ENCODE measurements around the gene GGT1. TPM values are rescaled to one million over a fixed set of nuclear protein-coding genes. Genes with fewer than 3 reads are reported as not detected.
"Not testable (repeated sequence)": the region's sequence is repeated elsewhere in the genome, so short reads cannot be mapped to it uniquely, and the experiment has no call there.

The GGT1 gene
- total and polyA plus RNA-seq, 5 donors from 2014 or later, result 12.9 to 23.4 (median 16.8) TPM

DNA sequence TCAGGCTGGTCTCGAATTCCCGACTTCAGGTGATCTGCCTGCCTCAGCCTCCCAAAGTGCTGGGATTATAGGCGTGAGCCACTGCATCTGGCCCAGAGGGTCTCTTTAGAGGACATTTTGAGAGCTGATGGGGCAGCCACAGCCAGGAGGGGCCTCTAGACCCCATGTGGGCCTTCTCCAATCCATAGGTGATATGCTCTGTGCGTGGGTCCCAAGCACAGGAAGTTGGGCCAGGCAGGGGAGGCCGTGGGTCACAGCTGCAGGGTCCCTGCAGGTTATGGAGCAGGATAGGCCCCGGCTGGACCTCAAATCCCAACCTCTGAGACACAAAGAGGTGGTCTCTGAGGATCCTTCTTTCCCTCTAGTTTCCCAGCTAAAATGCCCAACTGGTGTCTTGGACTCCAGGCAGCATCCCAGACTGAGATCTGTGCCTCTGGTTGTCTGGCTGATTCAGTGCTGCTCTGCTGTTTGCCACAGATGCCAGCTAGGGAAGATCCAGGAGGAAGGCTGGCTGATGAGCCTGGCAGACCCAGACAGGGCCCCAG is 11.6 kb upstream of the GGT1 start:
- no peaks in the 10 kb centered on the region for H3K27me3 ChIP-seq (ENCODE audit: control insufficient read depth, insufficient read depth, low read length)
- no peaks in the 10 kb centered on the region for H3K9me3 Mint-ChIP-seq
- H3K27ac Mint-ChIP-seq, result no peak overlapping the region
- no peak overlapping the region for H3K4me3 Mint-ChIP-seq
- no peaks in the 10 kb centered on the region for H3K9me3 ChIP-seq (ENCODE audit: control insufficient read depth in 2 of 2, low read length in 2 of 2)
- peaks cover 10% of the 10 kb centered on the region for H3K36me3 Mint-ChIP-seq
- no peak overlapping the region for H3K27ac ChIP-seq (ENCODE audit: insufficient read depth, low read length, poor library complexity, severe bottlenecking)
- H3K4me1 Mint-ChIP-seq, result peaks cover 0 to 8% (median under 1%) of the 10 kb centered on the region in 4 donors
- H3K36me3 ChIP-seq (ENCODE audit: control insufficient read depth, insufficient read depth, low read length), result no peaks in the 10 kb centered on the region
- H3K4me1 ChIP-seq (ENCODE audit: control insufficient read depth, insufficient read depth, low read length, poor library complexity, severe bottlenecking), result peaks cover 4% of the 10 kb centered on the region
- no peak for DNase-seq
- H3K27me3 Mint-ChIP-seq, result no peaks in the 10 kb centered on the region
- H3K4me3 ChIP-seq (ENCODE audit: low read depth, low read length), result no peak overlapping the region
- no peak for ATAC-seq (ENCODE audit: low read depth in 2 of 2)

- Histone ChIP-seq H3K9me3 (ENCODE audit: control insufficient read depth in 2 of 2, low read length in 2 of 2) (no peaks in the 10 kb centered on the region), H3K27me3 (ENCODE audit: control insufficient read depth, insufficient read depth, low read length) (no peaks in the 10 kb centered on the region), H3K4me3 (ENCODE audit: low read depth, low read length) (no peak overlapping the region), H3K27ac (ENCODE audit: insufficient read depth, low read length, poor library complexity, severe bottlenecking) (no peak overlapping the region), H3K36me3 (ENCODE audit: control insufficient read depth, insufficient read depth, low read length) (no peaks in the 10 kb centered on the region), H3K4me1 (ENCODE audit: control insufficient read depth, insufficient read depth, low read length, poor library complexity, severe bottlenecking) (peaks cover 4% of the 10 kb centered on the region)
- Mint-ChIP-seq H3K4me3 (peak overlapping the region in 3 of 4 donors; percentile 64 to 75 (median 72)), H3K4me1 (peaks cover 0 to 8% (median under 1%) of the 10 kb centered on the region in 4 donors), H3K9me3 (no peaks in the 10 kb centered on the region), H3K27ac (peak overlapping the region in 1 of 3 donors; percentile 59), H3K27me3 (no peaks in the 10 kb centered on the region), H3K36me3 (peaks cover 10% of the 10 kb centered on the region)
- ATAC-seq (ENCODE audit: low read depth in 2 of 2) (no peak), DNase-seq (peak in 1 of 3 donors; percentile 15)
These were observed 10.7 kb upstream of the GGT1 start for GRCh38 chr22:24592058-24592850.

DNA sequence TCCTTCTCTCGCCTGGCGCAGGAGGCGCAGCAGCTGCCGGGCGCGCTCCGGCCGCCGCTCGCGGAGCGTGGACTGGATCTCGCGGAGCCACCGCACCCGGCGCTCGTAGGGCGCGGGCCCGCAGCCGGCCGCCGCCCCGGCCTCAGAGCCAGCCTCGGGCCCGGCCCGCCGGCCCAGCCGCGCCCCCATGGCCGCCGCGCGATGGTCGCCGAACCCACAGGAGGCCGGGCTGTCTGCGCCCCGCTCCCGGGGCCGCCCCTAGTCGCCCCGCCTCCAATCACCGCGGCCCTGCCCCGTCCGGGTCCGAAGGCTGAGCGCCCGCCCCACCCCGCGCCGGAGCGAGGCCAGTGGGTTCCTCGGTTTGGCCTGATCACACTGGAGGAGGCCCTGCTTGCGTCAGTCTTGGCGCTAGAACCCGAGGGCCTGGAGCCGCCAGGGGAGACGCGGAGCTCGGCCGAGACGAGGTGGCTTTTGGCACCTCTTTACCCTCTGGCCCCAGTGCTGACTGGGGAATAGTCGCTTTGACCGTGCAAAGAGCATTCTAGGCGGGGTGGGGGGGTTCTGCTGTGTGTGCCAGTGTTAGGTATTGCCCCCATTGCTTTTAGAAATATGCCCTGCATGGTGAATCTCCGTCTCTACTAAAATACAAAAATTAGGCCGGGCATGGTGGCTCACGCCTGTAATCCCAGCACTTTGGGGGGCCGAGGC is 10.0 kb upstream of the GGT1 start, which contains the start of gene LRRC75B:
TSS of gene LRRC75B (minus strand) at position 223 of the 708 bp plus-strand sequence. CDS start at position 189, 34 bp downstream.
- no peaks in the 10 kb centered on the region for H3K9me3 Mint-ChIP-seq
- DNase-seq (peak in 1 of 3 donors; percentile 27), ATAC-seq (ENCODE audit: low read depth in 2 of 2) (no peak)
- Histone ChIP-seq H3K36me3 (ENCODE audit: control insufficient read depth, insufficient read depth, low read length) (no peaks in the 10 kb centered on the region), H3K27me3 (ENCODE audit: control insufficient read depth, insufficient read depth, low read length) (no peaks in the 10 kb centered on the region), H3K27ac (ENCODE audit: insufficient read depth, low read length, poor library complexity, severe bottlenecking) (no peak within 1 kb of the TSS), H3K4me1 (ENCODE audit: control insufficient read depth, insufficient read depth, low read length, poor library complexity, severe bottlenecking) (peaks cover 4% of the 10 kb centered on the region), H3K9me3 (ENCODE audit: control insufficient read depth in 2 of 2, low read length in 2 of 2) (no peaks in the 10 kb centered on the region), H3K4me3 (ENCODE audit: low read depth, low read length) (no peak within 1 kb of the TSS)
- no peaks in the 10 kb centered on the region for H3K27me3 Mint-ChIP-seq
- peaks cover 10% of the 10 kb centered on the region for H3K36me3 Mint-ChIP-seq
- H3K27ac Mint-ChIP-seq, result peak within 1 kb of the TSS in 1 of 3 donors; percentile 59
- H3K4me3 Mint-ChIP-seq, result peak within 1 kb of the TSS in 3 of 4 donors; percentile 68 to 75 (median 72)
- H3K4me1 Mint-ChIP-seq, result peaks cover 0 to 8% (median under 1%) of the 10 kb centered on the region in 4 donors

DNA sequence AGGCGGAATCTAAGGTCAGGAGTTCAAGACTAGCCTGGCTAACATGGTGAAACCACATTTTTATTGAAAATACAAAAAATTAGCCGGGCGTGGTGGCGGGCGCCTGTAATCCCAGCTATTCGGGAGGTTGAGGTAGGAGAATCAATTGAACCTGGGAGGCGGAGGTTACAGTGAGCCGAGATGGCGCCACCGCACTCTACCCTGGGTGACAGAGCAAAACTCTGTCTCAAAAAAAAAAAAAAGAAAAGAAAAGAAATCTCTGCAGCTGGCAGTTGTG is 9.5 kb upstream of the GGT1 start:
- not testable (repeated sequence) for H3K4me1 Mint-ChIP-seq; H3K36me3 ChIP-seq (ENCODE audit: control insufficient read depth, insufficient read depth, low read length); H3K27ac ChIP-seq (ENCODE audit: insufficient read depth, low read length, poor library complexity, severe bottlenecking); H3K9me3 ChIP-seq (ENCODE audit: control insufficient read depth in 2 of 2, low read length in 2 of 2); H3K36me3 Mint-ChIP-seq; H3K27me3 ChIP-seq (ENCODE audit: control insufficient read depth, insufficient read depth, low read length); H3K4me1 ChIP-seq (ENCODE audit: control insufficient read depth, insufficient read depth, low read length, poor library complexity, severe bottlenecking); H3K9me3 Mint-ChIP-seq; H3K4me3 ChIP-seq (ENCODE audit: low read depth, low read length); H3K27ac Mint-ChIP-seq; DNase-seq; ATAC-seq (ENCODE audit: low read depth in 2 of 2); H3K27me3 Mint-ChIP-seq
- H3K4me3 Mint-ChIP-seq, result peak overlapping the region in 3 of 4 donors; percentile 46 to 68 (median 48)

DNA sequence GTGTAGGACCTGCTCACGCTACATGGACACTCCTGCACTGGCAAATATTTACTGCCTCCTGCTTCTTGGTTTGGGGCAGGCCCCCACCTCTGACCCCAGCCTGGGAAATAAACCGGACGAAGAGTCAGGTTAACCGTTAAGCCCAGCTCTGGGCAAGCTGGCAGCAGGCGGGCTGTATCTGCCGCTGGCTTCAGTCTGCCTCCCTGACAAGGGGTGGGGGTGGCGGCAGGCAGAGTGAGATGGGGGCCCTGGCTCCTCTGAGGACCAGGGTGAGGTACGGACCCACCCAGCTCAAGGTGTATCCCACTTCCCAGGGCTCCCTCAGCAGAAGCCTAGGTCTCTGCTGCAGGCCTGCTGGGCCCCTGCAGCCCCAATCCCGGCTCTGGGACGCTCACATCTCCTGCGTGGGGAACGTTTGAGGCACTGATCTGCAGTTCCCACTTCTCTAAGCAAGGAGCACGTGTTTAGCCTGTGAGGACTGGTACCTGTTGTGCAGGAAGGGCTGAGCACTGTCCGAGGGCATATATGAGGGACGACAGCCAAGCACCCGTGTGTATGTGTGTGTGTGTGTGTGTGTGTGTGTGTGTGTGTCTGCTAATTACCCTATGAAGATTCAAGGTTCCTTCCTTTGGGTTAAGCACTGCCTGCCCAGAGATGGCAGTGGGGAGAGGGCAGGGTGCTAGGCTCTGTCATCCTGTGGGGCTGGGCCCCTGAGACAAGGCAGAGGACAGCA is 9.0 kb upstream of the GGT1 start:
- no peaks in the 10 kb centered on the region for H3K9me3 Mint-ChIP-seq
- H3K4me3 ChIP-seq (ENCODE audit: low read depth, low read length), result no peak overlapping the region
- H3K36me3 Mint-ChIP-seq, result peaks cover 10% of the 10 kb centered on the region
- ATAC-seq (ENCODE audit: low read depth in 2 of 2) (no peak), DNase-seq (peak in 1 of 3 donors; percentile 13)
- no peak overlapping the region for H3K27ac Mint-ChIP-seq
- H3K4me1 Mint-ChIP-seq, result peaks cover 0 to 9% (median 2%) of the 10 kb centered on the region in 4 donors
- no peaks in the 10 kb centered on the region for H3K9me3 ChIP-seq (ENCODE audit: control insufficient read depth in 2 of 2, low read length in 2 of 2)
- H3K27me3 Mint-ChIP-seq, result no peaks in the 10 kb centered on the region
- H3K27me3 ChIP-seq (ENCODE audit: control insufficient read depth, insufficient read depth, low read length), result no peaks in the 10 kb centered on the region
- peak overlapping the region in 1 of 4 donors; percentile 68 for H3K4me3 Mint-ChIP-seq
- no peaks in the 10 kb centered on the region for H3K36me3 ChIP-seq (ENCODE audit: control insufficient read depth, insufficient read depth, low read length)
- no peak overlapping the region for H3K27ac ChIP-seq (ENCODE audit: insufficient read depth, low read length, poor library complexity, severe bottlenecking)
- H3K4me1 ChIP-seq (ENCODE audit: control insufficient read depth, insufficient read depth, low read length, poor library complexity, severe bottlenecking), result peaks cover 4% of the 10 kb centered on the region

DNA sequence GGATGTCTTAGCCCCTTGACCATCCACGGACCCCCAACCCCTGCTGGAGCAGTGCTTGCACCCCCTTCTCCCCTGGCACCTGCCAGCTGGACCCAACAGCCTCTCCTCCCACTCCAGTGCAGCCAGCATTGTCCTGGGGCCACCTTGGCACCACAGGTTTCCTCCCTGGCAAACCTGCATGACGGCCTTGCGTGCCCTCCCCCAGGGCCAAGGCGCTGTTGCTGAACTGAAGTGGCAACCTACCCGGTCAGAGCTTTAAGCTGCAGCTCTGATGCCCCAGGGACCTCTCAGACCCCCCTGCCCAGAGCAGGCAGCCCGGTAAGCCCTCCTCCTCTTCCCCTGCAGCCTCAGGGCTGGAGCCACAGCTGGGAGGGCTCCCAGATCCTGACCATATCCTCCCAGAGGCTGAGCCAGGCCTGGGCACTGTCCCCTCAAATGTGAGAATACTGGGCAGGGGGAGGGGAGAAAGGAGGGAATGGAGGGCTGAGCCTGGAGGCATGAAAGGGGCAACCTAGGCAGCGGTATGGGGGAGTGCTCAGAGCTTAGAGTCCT is 8.3 kb upstream of the GGT1 start:
- Histone ChIP-seq H3K9me3 (ENCODE audit: control insufficient read depth in 2 of 2, low read length in 2 of 2) (no peaks in the 10 kb centered on the region), H3K27me3 (ENCODE audit: control insufficient read depth, insufficient read depth, low read length) (no peaks in the 10 kb centered on the region), H3K4me3 (ENCODE audit: low read depth, low read length) (no peak overlapping the region), H3K4me1 (ENCODE audit: control insufficient read depth, insufficient read depth, low read length, poor library complexity, severe bottlenecking) (peaks cover 4% of the 10 kb centered on the region), H3K36me3 (ENCODE audit: control insufficient read depth, insufficient read depth, low read length) (no peaks in the 10 kb centered on the region), H3K27ac (ENCODE audit: insufficient read depth, low read length, poor library complexity, severe bottlenecking) (no peak overlapping the region)
- no peak for DNase-seq
- no peak for ATAC-seq (ENCODE audit: low read depth in 2 of 2)
- Mint-ChIP-seq H3K27ac (no peak overlapping the region), H3K4me1 (peaks cover 0 to 11% (median 3%) of the 10 kb centered on the region in 4 donors), H3K9me3 (no peaks in the 10 kb centered on the region), H3K4me3 (no peak overlapping the region), H3K36me3 (peaks cover 10% of the 10 kb centered on the region), H3K27me3 (no peaks in the 10 kb centered on the region)

GRCh38 chr22:24595228-24595627 is 7.8 kb upstream of the GGT1 start:
- Histone ChIP-seq H3K27ac (ENCODE audit: insufficient read depth, low read length, poor library complexity, severe bottlenecking) (no peak overlapping the region), H3K4me1 (ENCODE audit: control insufficient read depth, insufficient read depth, low read length, poor library complexity, severe bottlenecking) (peaks cover 4% of the 10 kb centered on the region), H3K9me3 (ENCODE audit: control insufficient read depth in 2 of 2, low read length in 2 of 2) (no peaks in the 10 kb centered on the region), H3K4me3 (ENCODE audit: low read depth, low read length) (no peak overlapping the region), H3K27me3 (ENCODE audit: control insufficient read depth, insufficient read depth, low read length) (no peaks in the 10 kb centered on the region), H3K36me3 (ENCODE audit: control insufficient read depth, insufficient read depth, low read length) (no peaks in the 10 kb centered on the region)
- H3K4me1 Mint-ChIP-seq, result peaks cover 0 to 11% (median 3%) of the 10 kb centered on the region in 4 donors
- H3K27me3 Mint-ChIP-seq, result no peaks in the 10 kb centered on the region
- no peak overlapping the region for H3K4me3 Mint-ChIP-seq
- no peak for DNase-seq
- no peaks in the 10 kb centered on the region for H3K9me3 Mint-ChIP-seq
- ATAC-seq (ENCODE audit: low read depth in 2 of 2), result no peak
- peaks cover 10% of the 10 kb centered on the region for H3K36me3 Mint-ChIP-seq
- no peak overlapping the region for H3K27ac Mint-ChIP-seq
